NAMALWA (cell line): ENCODE measurements around the gene LAMTOR4.

Experiments
- DNase-seq: peaks from one replicate; pipeline ENCODE4 v3.0.0-alpha.2; 2015; ENCODE audit warnings: low spot score

Gene LAMTOR4

DNA sequence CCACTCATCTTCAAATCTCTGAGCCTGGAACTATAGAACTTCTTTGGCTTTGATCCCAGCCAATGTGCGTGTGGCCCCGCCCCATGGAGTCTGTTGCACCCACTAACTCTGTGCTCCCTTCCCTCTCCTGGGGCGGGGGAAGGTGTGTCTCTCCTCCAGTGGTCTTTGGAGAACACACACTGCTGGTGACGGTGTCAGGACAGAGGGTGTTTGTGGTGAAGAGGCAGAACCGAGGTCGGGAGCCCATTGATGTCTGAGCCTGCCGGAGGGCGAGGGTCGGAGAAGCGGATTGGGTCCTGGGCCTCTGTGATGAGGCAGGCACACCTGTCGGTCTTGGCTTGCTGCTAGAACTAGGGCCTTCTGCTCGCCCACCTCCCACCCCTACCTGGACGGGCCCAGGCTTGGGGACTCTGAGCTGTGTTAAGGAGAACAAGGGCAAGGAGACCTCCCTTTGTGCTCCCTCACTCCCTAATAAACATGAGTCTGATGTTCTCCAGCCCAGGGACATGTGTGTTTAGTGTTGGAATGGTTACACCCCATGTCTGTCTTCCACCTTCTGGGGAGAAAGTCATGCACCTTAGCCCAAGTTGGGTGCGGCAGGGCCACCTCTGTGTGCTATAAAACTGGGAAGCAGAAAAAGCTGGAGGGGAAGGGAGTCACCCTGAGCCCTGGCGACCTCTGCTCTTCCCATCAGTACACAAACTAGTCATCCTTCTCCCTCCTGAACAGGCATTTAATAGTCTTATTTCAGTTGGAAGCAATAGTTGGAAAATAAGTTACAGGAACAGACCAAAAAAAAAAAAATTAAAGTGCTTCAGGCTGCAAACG is 5.2 kb downstream of the LAMTOR4 start:
- DNase-seq: no peak

DNA sequence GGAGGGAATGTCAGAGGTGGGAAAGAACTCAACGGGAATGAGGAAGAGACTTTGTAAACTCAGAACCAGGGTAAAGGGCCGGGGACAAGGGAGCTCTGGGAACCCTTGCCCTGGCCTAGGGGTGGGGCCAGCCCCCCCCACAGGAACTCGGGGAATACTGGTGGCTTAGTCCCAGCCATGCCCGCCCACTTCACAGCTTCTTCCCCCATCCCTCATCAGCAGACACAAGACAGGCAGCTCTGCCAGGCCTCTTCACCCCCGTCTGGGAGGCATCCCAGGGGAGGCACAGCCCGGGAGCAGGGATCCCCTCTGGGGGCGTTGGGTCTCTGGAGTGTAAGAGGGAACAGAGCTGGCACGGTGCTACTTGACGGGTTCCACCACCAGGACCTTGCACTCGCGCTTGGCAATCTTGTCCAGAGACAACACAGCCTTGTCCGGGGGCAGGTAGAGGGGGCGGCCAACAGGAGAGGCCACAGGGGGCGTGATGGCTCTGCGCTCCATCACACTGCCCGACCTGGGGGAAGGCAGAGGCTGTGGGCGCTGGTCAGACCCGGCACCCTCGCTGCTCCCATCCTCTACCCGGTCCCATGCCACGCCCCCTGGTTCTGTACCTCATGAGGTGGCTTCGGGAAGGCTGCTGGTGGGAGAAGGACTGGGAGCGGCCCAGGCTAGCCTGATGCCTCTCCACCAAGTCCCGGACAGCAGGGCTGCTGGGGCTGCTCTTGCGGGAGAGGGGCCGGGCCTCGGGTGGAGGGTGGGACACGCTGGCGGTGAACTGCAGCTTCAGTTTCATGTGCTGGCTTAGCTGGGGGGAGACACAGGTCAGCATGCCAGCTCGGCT is 6.2 kb downstream of the LAMTOR4 start:
- no peak for DNase-seq

DNA sequence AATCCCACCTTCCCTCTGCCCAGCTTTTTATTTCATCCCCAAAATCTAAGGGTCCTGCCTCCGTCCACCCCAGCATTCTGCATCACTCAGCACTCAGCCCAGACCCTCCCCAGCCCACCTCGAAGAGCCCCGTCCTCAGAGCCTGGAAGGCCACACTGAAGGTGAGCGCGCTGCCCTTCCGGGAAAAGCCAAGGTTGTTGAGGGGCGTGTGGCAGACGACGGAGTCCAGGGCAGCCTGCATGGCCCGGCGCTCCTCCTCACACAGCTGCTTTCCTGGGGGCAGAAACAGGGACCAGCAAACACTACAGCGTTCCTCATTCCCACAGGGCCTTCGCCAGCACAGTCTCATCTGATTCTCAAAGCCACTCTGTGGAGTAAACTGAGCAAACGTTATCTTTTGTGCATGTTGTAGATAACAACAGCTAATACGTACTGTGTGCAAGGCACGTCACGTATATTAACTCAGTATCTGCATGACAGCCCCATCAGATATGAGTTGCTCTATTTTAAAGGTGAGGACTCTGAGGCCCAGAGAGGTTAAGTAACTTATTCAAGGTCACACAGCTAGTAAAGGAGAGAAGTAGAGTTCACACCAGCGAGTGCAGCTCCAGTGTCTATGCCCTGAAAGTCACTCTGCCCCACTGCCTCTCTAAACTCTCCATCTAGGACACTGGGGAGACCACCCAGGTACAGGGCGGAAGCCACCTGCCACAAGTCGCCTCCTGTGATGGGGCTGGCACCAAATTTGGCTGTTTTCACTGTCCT is 7.0 kb downstream of the LAMTOR4 start:
- DNase-seq: peak; percentile 23

DNA sequence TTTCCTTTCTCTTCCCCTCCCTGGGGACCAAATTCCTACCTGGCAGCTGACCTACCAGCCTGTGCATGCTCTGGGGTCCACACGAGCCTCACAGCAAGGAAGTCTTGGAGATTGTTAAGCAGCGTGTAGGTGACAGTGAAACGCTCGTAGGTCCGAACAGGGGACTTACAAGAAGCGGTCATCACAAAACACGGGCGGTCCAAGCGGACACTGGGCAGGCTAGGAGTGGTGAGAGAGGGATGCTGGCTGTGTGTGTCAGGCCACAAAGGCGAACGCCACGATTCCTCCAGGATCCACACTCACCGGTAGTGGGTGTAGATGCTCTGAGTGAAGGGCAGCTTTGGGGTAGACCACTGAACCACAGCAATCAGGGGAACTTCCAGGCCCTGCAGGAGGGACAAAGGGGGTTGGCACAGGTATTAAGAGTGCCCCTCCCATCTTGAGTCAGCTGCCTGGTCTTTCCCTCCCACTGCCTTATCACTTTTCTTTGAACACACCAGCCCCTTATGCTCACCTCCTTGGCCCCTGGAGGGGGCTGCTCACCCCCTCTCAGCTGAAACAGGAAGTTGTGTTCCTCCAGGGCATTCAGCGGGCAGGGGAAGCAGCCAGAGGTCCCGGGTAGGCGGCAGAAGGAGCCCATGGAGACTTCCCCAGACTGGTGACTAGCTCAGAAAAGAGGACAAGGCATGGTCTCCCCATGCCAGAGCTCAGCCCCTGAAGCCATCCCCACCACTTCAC is 7.8 kb downstream of the LAMTOR4 start:
- peak; percentile 66 for DNase-seq

DNA sequence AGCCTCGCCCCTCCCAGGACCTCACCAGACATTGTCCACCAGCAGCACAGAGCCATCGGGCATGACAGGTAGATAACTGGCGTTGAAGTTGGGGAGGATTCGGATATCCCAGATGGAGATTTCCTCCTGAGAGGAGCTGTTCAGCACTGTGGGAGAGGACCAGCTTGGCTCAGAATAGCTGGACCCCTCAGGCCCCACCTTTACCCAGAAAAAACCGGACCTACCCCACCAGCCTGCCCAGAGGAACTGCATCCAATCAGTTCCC is 8.3 kb downstream of the LAMTOR4 start:
- DNase-seq: no peak

DNA sequence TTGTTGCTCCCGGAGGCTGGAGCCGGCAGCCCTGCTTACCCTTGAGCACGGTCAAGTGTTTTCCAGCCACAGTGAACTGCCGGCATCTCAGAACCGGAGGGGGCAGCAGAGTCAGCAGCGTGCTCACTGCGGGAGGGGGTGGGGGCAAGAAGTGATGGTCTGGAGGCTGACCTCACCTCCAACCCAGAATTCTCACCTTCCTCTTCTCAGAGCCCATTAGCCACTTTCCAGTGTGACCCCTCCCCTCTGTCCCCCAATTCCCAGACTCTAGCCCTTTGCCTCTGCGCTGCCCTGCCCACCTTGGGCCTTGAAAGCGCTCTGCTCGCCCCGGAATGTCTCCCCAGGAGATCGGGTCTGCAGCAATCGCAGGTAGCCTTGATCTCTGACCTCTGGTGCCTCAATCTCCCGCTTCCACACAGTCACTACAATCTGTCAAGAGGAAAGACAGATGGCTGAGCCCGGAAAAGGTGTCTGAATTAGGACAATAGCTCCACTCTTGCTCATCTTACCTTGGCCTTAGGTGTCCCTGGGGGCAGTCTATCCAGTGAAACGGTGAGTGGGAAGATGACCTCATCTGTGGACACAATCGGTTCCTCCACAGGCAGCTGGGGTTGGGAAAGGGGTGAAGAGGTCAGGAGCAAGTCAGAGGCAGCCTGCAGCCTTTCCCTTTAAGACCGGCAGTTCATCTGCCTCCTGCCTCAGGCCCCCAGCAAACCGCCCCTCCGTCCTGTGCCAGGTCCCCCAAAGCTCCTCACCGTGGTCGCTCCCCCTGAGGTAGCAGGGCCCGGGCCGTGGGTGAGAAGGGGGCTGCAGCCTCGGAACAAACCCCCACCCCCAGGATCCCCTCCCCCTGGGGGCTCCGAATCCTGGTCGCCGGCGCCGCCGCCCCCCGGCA is 8.9 kb downstream of the LAMTOR4 start:
- DNase-seq: no peak

DNA sequence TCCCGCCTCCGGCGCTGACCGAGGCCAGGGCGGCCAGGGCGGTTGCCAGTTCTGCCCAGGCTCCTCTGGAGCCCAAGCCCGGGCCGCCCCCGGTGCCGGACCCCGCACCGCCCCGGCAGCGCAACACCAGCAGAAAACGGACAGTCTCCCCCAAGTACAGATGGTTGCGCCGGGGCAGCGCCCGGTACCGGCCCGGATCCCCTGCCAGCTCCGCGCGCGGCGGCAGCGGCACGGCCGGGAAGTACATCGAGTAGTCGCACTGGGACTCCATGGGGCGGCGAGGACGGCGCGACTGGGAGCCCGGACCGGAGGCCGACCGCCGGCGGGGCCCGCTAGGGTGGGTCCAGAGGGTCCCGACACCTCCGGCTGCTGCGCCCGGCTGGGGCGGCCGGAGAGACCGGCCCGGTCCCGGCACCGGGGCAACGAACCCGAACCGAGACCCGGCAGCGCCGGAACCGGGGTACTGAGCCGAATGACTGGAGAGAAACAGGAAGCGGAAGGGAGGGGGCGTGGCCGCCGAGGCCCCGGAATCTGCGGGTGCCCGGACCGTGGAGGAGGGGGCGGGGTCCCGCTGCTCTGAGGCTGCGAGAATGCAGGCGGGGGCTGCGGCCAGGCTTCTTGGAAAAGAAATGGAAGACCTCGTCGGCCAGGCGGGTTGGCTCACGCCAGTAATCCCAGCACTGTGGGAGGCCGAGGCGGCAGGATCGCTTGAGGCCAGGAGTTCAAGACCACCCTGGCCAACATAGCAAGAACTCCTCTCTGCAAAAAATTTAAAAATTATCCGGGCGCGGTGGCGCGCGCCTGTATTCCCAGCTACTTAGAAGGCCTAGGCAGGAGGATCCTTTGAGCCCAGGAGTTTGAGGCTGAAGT is 9.7 kb downstream of the LAMTOR4 start, which contains the start of gene TRAPPC14:
Gene TRAPPC14, minus strand, starts transcription at position 495 of the 870 bp plus-strand sequence. Its CDS starts 224 bp downstream, at position 271.
- DNase-seq: peak; percentile 92

DNA sequence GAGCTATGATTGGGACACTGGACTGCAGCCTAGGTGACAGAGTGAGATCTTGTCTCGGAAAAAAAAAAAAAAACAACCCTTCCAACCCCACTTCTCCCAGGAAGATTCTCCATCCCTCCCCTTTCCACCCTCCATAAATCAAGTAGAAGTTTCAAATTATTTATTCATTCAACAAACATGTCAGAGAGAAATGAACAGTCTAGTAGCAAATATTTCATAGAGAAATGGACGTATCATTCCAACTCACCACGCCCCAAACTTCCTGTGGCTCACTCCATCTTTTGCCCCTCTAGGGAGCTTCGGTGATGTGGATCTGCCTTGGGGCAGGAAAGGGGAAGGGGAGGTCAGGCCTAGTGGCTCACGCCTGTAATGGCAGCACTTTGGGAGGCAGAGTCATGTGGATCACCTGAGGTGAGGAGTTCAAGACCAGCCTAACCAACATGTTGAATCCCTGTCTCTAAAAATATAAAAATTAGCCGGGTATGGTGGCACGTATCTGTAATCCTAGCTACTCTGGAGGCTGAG is 10.4 kb downstream of the LAMTOR4 start:
- DNase-seq: no peak

DNA sequence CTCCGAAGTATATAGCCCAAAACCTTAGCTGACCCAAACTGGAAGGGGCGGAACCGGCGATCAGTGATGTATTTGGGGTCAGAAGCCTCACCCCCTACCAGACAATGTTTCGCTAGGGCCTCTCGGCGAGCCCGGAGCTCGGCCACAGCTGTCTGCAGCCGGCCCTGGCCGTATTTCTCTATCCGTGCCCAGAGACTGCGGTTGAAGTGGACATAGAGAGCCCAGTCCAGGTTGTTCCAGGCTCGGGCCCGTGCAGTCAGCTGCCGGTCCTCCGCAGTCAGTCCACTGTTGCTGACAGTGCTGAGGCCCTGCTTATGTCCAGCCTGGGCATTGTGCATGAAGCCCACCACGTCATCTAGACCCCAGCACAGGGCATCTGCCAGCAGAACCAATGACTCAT is 11.3 kb downstream of the LAMTOR4 start:
- no peak for DNase-seq

DNA sequence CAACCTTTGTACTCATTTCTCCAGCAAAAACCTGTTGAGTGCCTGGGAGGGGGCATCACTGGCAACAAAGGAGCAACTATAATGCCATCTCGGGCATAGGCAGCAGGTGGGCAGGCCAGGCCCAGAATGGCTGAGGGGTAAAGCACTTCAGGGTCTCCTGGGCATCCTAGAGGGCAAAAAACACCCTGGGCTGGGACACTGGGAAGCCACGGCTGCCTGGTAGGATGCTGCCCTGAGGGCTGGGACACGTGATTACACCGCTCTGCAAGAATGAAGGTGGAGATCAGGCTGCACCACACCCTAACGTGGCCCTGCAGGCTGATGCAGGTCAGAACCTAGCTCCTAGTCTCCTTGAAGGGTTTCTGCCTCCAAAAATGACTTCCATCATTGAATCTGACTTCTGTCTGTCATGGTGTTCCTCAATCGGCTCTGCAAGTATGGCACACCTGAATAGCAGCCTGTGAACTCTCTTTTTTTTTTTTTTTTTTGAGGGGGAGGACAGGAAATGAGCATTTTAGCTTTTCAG is 14.4 kb downstream of the LAMTOR4 start:
- DNase-seq: no peak

DNA sequence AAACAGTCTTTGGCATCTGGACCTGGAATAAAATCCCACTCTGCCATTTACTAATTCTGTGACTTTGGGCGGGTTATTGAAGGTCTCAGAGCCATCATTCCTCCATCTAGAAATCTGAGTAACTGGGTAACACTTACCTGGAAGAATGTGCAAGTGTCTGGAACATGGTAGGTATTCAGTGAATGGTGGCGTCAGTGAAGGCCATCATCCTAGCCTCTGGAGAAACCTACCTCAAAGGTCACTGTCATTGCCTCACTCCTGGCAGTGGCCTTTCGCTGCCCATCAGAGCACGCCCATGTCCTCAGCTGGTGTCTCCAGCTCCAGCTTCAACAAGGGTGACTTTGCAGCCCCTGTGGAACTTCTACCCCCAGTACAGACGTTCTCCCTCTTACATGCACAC is 15.2 kb downstream of the LAMTOR4 start:
- DNase-seq: no peak

DNA sequence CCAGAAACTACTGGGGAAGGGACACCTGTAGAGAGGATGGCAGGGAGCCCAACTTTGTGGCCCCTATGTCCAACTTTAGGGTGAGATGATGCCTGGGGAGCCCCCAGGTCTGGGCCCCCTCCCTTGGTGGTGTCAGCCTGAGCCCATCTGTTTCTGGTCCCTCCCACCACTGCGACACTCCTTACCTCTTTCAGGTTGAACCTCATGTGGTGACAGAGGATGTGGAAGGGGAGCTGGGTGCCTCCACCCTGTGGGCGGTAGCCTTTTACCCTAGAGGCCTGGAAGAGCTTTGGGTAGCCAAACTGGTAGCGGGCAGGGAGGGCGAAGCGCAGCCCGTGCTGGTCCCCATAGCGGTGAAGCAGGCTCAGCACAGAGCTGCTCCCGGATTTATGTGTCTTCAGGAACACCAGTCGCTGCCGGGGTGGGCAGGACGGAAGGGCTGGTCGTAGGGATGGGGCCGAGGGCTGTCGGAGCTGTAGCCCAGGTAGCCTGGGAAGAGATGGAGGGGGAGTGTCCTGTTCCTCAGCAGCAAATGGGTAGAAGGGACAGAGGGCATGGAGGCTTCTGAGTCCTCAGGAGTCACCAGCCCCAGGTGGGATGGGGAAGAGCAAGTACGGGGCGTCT is 17.7 kb downstream of the LAMTOR4 start:
- no peak for DNase-seq

DNA sequence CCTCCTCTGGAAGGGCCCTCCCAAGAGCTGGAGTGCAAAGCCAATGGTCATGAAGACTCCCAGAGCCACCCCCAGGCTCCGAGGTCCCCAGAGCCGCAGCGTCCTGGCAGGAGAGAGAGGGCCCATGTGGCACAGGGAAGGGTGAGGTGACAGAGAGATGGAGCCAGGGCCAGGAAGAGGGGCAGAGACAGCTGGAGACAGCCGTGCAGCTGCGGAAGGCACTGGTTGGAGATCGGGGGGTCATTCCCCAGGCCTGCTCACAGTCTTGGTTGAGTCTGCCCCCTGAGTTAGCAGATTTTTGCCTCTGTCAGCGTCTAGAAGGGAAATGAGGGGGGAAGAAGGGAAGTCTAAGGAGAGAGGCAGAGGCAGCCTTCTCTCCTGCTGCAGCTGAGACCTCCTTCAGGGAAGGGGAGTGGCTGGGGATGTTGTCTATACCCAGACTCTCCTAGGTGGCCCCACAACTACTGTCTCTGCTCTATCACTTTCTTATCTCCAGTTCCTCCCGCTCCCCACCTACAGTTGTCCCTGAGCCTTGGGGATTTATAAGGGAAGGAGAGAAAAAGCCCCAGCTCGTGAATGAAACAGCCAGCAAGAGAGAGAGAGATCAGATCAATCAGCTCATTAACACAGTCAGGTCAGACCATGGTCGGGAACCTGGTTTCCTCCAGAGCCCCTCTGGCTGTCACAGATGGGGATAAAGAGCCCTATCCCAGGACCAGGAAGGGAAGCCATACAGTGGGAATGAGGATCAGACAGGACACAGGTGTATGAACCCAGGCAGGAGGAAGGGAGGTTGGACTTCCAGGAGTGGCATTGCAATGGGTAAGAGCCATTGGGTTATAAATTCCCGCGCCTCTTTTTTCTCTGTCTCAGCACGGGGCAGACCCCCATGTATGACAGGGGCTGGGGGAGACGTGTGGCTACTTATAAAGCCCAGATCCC is 18.5 kb downstream of the LAMTOR4 start:
- DNase-seq: no peak

DNA sequence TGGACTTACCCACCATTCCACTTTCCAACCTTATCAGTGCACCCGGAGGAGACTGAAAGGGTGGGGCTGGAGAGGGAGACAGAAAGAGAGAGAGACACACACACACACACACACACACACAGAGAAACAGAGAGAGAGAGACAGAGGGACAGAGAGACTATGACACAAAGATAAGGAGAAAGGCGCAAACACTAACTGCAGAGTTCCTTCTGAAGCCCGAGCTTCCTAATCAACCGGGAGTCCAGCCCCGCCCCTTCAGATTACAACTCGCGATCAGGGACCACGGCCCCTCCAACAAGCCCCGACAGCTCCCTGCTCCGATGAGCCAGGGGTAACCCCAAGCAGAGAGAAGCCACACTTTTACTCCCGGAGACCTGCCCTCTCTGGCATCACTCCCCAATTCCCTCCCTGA is 19.2 kb downstream of the LAMTOR4 start:
- DNase-seq: no peak

DNA sequence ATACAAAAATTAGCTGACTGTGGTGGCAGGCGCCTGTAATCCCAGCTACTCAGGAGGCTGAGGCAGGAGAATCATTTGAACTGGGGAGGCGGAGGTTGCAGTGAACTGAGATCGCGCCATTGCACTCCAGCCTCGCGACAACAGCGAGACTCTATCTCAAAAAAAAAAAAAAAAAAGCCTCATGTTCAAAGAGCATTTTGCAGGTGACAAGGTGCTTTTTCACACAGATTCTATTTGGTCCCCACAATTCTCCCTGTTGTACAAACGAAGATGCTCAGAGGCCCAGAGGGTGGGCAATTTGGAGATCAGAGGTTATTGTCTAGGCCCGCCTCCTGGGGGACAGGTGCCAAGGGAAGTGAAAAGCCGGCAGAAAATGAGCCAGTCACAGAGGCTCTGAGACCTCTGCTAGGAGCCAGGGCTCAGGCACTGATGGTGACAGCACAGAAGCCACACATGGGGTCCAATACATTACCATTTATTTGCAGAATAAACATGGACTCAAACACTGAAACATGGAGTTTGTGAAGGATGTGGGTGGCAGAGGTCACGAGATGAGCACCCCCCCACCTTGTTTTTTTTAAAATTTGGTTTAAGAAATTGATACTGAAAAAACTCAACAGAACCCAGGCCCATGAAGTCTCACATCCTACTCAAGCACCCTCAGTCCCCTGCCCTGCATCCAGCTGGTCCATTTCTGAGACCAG is 20.6 kb downstream of the LAMTOR4 start:
- peak; percentile 51 for DNase-seq

DNA sequence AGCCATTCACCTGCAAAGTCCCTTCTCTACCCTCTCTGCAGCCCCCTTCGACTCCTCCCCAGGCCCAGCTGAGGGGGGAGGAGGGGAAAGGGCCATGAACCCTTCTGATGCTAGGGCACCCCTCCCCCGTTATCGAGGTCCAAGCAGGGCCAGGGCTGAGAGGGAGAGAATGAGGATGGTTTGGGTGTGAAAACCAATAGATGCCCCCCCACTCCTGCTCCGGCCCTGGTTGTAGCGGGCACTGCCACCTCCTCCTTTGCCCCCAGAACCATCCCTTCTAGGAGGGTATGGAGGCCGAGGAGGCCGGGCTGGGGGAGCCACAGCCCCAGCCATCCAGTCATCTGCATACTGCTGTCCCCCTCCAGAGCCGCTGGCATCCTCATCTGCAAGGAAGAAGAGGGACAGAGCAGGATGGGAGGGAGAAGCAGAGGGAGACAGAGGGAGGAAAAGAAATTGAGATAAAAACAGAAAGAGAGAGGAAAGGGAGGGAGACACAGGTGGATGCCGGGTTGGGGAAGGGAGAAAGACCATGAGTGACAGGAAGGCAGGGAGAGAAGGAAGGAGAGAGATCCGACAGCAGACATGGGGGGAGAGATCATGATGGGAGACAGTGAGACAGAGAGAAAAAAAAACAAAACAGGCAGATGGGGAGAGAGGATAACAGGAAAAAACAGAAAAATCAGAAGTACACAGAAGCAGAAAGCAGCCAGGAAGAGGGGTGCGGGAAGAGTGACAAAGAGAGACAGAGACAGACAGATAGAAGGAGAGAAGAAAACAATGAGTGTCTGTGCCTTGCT is 21.6 kb downstream of the LAMTOR4 start:
- no peak for DNase-seq
